Hematopoietic multipotent progenitor cell treated with erythropoietin and hydrocortisone succinate and interleukin-3 and kit ligand, for 8 days (in vitro differentiated cells): ENCODE measurements around the gene CSAG1.
"Not testable (repeated sequence)": the region's sequence is repeated elsewhere in the genome, so short reads cannot be mapped to it uniquely, and the experiment has no call there.

Experiments
- DNase-seq: peaks from one replicate; pipeline ENCODE4 v3.0.0-alpha.2; 2015

CSAG1 gene

DNA sequence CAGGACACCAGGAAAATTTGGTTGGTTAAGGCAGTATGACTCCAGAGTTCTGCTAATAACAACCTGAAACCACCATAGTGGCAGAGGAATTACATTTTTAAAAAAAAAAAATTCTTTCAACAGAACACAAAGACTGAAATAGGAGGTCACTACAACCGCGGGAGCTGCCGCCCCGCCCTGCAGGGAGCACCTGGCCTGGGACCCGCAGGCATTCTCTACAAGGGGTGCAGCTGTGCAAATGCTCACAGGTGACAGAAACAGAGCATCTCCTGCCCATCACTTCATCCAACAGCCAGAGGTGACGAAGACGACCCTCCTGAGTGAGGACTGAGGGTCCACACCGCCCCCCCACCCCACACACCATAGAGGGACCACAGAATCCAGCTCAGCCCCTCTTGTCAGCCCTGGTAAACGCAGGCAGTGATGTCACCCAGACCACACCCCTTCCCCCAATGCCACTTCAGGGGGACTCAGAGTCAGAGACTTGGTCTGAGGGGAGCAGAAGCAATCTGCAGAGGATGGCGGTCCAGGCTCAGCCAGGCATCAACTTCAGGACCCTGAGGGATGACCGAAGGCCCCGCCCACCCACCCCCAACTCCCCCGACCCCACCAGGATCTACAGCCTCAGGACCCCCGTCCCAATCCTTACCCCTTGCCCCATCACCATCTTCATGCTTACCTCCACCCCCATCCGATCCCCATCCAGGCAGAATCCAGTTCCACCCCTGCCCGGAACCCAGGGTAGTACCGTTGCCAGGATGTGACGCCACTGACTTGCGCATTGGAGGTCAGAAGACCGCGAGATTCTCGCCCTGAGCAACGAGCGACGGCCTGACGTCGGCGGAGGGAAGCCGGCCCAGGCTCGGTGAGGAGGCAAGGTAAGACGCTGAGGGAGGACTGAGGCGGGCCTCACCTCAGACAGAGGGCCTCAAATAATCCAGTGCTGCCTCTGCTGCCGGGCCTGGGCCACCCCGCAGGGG, 35.3 kb downstream of the CSAG1 start, which contains the start of gene MAGEA3:
TSS of gene MAGEA3 (plus strand) at position 843 of the 980 bp plus-strand sequence. CDS start 2,039 bp downstream, outside the sequence.
- not testable (repeated sequence) for DNase-seq

DNA sequence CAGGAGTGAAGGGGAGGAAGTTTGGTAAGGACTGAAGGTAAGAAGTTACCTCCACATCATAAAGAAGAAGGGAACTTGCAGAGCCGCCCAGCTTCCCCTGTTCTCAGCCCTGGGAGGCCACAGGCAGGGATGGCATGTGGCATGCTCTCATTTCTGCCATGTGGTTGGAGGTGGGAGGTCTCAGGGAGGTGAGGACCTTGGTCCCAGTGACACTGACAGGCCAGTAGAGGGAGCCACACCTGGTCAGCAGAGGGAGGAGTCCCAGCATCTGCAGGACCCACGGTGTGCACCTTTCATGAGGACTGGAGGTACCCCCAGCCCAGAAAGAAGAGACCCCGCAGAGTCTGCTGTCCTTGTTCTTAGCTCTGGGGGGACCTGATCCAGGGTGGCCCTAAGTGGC, 52.5 kb downstream of the CSAG1 start:
- not testable (repeated sequence) for DNase-seq
